GM19240 (cell line): ENCODE results near the gene RASGRF2.

Source experiments
- DNase-seq: peaks from one replicate; pipeline ENCODE4 v3.0.0; 2011; ENCODE audit warnings: low spot score; ENCODE audit not compliant: insufficient read length

The RASGRF2 gene

DNA sequence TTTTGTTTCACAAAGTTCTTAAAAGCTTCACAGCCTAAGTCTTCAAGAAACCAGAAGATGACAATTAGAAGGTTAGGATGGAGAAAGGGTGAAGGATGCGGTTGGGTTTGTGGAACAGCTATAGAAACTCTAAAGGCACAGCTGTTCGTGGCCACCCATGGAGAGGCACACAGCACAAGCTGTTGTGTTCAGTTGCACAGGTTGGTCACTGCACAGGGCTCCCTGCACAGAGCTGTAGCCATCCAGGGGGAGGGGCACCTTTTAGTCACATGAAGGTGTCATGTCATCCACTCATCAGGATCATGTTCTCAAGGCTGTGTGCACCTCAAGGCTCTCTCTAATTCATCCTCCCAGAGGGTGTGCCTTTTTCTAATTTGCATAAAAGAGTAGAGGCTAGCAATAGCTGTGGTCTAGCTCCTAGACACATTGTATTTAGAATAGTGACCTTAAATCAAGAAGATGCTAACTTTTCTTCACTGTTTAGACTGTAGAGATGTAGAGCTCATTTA is 5.0 kb upstream of the RASGRF2 start:
- no peak for DNase-seq

DNA sequence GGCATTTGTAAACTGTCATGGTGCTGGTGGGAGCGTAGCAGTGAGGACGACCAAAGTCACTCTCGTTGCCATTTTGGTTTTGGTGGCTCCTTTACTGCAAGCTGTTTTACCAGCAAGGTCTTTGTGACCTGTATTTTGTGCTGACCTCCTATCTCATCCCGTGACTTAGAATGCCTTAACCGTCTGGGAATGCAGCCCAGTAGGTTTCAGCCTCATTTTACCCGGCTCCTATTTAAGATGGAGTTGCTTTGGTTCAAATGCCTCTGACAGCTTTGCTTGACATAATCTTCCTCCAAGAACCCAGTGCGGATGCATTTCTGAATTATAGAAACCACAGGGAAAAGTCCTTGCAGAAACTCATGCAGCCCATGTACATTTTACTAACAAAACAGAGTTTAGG is 3.9 kb upstream of the RASGRF2 start:
- DNase-seq, result no peak

GRCh38 chr5:80957031-80957761 is 3.0 kb upstream of the RASGRF2 start:
- DNase-seq, result no peak

- no peak for DNase-seq
Observed at GRCh38 chr5:80958616-80959015, 1.5 kb upstream of the RASGRF2 start.

DNA sequence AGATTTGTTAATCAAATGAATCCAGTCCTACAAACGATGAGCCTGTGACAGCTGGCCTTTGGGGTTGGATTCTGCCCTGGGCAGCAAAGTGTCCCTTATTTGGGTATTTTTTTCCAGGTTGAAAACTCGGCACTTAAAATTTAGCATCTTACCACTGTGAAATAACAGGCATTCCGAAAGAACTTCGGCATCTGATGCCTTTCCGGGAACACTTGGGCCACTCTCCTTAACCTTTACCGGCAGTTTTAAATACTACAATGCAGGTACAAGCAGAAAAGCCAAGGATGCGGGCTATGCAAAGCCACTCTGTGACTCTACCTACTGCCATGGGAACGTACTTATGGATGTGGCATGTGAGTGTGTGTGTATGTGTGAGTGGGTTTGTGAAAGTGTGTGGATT is 1.0 kb upstream of the RASGRF2 start:
- DNase-seq, result no peak

- no peak for DNase-seq
Observed at GRCh38 chr5:80960531-80961375, 590 bp downstream of the RASGRF2 start.

DNA sequence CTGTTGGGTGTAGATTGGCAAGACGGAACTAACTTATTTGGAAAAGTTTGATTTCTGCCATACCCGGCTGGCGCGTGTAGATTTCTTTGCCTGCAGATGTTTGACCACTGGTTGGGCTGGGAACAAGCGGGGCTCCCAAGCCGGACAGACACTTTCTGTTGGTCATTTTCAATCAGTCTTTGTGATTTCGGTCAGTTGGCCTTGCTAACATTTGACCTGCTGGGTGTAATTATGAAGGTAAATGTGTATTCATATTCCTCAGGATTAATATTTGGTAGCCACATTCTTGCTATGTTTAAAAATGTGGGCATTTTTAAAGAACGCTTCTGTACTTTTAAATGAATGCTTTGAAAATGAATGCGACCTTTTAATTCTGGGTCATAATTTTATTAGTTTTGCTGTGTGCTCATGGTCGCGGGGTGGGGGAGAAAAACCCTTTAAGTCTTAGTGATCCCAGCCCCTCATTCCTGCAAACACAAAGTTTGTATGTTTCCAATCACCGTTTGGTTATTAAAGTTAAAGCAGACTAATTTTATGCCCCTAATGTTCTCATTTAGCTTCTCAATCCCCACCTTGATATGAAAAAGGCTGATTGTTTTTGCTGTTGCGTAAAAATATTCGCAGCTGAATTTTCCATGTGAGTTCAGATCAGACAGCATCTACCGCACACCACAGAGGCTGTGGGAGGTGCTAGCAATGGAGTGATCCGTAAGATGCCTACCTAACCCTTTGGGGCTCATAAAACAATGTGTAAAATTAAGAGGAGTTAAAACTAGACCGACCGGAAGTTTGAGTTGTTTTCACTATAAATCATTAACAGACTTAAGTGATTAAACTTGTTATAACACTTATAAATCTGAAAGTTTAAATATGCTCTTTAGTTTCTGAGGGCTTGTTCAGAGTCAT is 1.5 kb downstream of the RASGRF2 start:
- DNase-seq, result no peak

- DNase-seq, result no peak
Observed at GRCh38 chr5:80962630-80963520, 2.7 kb downstream of the RASGRF2 start.

DNA sequence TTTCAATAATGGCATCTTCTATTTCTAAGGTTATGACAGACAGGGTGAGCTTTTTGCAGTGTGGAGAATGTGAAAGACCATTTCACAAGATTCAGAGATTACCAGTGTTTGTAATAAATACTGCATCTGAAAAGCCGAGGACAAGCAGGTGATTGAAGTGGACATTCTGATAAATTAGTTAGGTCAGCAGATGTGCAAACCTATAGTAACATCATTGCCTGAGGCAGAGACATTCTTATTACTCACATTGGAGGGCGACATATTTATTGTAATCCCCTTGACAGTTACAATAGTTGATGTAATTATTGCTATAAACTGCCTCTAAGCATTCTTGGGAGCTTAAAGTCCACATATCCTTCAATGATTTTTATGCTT is 3.3 kb downstream of the RASGRF2 start:
- DNase-seq, result no peak

- DNase-seq, result no peak
Observed at GRCh38 chr5:80963966-80964481, 3.9 kb downstream of the RASGRF2 start.

GRCh38 chr5:80964491-80964890 is 4.3 kb downstream of the RASGRF2 start:
- DNase-seq, result no peak

DNA sequence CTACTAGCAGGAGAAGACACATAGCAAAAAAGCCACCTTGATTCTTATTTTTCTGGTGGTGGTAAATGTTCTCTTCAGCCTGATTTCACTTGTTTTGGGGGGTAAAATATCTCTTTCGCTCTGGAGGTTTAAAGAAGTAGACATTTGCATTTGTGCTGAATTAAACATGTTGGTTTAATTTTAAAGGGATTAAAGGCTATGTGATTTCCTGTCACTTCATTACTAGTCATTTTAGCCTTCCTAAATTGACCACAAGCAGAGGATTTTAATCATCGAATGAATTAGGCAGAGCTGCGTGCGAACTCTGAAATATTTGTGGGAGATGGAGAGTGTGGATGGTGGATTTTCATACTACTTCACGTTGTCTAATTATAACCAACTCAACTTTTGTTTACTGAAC is 4.8 kb downstream of the RASGRF2 start:
- DNase-seq, result no peak

DNA sequence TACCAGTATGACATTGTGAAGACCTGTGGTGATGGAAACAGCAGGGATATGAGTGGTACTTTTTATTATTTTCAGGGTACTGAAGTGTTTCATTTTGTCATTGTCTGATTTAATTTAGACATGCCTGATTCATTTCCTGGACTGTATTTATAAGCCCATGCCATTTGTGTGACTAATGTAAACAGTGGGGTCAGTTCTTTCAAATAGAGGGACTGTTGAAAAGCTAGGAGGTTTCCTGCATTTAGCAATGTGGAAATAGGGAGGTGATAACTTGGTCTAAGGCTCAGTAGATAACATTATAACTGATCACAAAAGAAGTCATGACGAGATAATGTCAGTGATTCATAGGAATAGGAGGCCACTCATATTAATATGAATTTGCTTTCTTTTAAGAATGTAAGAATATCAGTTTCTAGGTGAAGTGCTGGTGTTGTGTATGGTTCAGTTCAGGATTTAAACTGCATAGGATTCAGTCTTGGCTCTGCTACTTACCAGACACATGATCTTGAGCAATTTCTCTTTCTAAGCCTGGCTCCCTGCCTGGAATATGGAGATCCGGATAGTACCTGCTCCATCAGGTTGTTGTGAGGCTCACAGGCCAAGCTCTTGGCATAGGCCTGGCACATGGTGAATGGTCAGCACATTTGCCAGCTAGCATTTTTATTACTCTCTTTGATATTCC is 7.5 kb downstream of the RASGRF2 start:
- DNase-seq, result no peak

- no peak for DNase-seq
Observed at GRCh38 chr5:80973027-80973426, 12.9 kb downstream of the RASGRF2 start.

DNA sequence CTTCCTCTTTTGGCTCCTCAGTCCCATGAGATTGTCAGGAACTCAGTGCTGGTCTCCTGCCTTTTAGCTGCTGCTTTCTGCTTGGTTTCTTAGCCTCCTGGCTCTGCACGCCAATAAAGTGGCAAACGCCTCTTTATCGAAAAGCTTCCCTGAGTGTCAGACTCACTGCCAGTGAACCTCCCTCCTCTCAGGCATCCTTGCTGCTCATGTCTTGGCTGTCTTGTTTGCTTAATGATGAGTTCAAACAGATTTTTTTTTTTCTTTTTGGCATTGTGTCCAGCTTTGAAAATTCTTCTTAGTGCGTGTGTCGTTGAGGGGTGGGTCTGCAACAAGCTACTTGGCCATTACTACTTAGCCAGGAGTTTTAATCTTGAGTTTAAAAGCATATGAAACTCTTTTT is 14.9 kb downstream of the RASGRF2 start:
- no peak for DNase-seq

GRCh38 chr5:80976985-80977384 is 16.8 kb downstream of the RASGRF2 start:
- no peak for DNase-seq

DNA sequence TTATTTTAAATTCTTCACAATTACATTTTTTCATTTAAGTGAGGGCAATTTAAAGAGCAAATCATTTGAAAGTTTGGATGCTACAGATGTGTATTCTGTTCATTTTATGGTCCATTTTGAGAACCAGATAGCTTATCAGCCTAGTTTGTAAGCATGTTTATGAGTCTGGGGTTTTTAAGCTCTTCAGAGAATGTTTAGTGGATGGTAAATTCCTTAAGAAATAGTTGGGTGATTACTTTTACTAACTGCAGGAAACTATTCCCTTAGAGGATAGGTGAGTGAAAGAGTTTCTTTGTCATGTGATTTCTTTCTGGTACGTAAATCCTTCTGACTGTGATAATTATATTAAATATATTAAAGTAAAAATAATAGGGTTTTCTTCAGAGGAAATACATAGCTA is 17.6 kb downstream of the RASGRF2 start:
- DNase-seq, result no peak

DNA sequence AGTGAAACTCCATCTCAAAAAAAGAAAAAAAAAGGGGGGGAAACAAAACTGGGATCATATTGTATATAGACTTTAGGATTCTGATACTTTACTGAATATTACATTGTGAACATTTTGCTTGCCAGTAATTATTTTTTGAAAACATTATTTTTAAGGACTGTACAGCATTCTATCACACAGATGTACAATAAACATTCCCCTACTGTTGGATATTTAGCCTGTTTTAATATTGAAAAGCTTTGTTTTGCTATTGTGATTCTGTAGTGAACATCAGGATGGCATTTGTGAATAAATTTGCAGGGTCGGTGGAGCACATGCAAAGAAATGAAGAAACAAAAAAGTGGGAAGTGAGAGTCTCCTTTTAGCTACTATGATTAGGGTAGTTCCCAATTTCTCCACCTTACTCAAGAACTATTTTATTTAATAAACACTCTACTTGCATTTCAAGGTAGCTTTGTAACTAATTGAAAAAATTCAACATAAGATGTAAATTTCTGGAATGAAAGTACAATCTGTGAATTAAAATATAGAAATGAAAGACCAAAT is 18.7 kb downstream of the RASGRF2 start:
- DNase-seq, result no peak

DNA sequence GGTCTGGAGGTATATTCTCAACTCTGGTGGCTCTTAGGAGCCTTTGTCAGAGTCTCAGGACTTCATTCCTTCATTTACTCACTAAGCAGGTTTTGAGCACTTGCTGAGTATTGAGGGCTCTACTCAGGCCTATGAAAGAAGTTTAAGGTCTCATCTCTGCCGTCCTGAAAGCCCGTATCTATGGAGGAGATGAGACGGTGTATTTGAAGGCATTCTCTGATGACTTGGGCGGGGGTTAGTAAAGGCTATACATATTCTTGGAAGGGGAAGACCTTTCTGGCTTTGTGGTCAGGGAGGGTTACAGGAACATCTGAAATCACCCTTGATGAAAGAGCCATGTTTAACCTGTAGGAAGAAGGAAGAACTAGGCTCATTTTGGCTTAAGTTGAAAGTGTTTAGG is 21.9 kb downstream of the RASGRF2 start:
- no peak for DNase-seq
